ENCODE results near the gene CHSY1. TPM values are rescaled to one million over a fixed set of nuclear protein-coding genes. Genes with fewer than 3 reads are reported as not detected.

The CHSY1 gene
- total and polyA plus RNA-seq, 8 donors = 4.7 to 57.1 (median 22.1) TPM

Other genes with a start within 250 kb of the CHSY1 start
- gene SELENOS, start 25.4 kb upstream of the CHSY1 start, total RNA-seq = 100 to 1,000 TPM in 1 of 5 donors, 10 to 100 TPM in 4; 71.7 to 184 (median 86.9) TPM
- 10 to 100 TPM; 37.4 to 67.2 (median 62.9) TPM for gene SELENOS, start 25.4 kb upstream of the CHSY1 start, polyA plus RNA-seq
- gene SNRPA1, start 43.2 kb upstream of the CHSY1 start, total RNA-seq = 10 to 100 TPM in 4 of 5 donors, 1 to 10 TPM in 1; 3.5 to 75.6 (median 32.1) TPM
- 10 to 100 TPM; 58.9 to 61.7 (median 59.1) TPM for gene SNRPA1, start 43.2 kb upstream of the CHSY1 start, polyA plus RNA-seq
- gene PCSK6, start 237.7 kb upstream of the CHSY1 start, total RNA-seq = 10 to 100 TPM in 4 of 5 donors, 1 to 10 TPM in 1; 2.9 to 91.5 (median 24.4) TPM
- 10 to 100 TPM in 1 of 3 donors, 1 to 10 TPM in 2; 2.8 to 14.4 (median 8.2) TPM for gene PCSK6, start 237.7 kb upstream of the CHSY1 start, polyA plus RNA-seq

Measured in stomach (tissue), 8 donors.